Liver (tissue), 9 donors: ENCODE results near the gene L3MBTL1. TPM values are rescaled to one million over a fixed set of nuclear protein-coding genes. Genes with fewer than 3 reads are reported as not detected.
"Not testable (repeated sequence)": the region's sequence is repeated elsewhere in the genome, so short reads cannot be mapped to it uniquely, and the experiment has no call there.

Experiments used
- DNase-seq: peaks from one replicate; pipeline ENCODE4 v3.0.0-alpha.2; 2017; ENCODE audit warnings: low spot score
- H3K27ac ChIP-seq, 2 donors: one replicate each; pipeline ENCODE4 v1.7.0; 2013; ENCODE audit warnings: inconsistent platforms in 2 of 2, low read length in 2 of 2, control low read depth in 1 of 2, low read depth in 1 of 2, mild to moderate bottlenecking in 1 of 2
- H3K27me3 ChIP-seq, 4 donors: one replicate each; pipeline versions ENCODE4 v1.6.1 to v1.7.0; 2013; ENCODE audit warnings: low read length in 3 of 4, inconsistent platforms in 1 of 4, mild to moderate bottlenecking in 1 of 4, moderate library complexity in 1 of 4; ENCODE audit not compliant: control insufficient read depth in 4 of 4, insufficient read depth in 4 of 4
- H3K36me3 ChIP-seq, 4 donors: one replicate each; pipeline versions ENCODE4 v1.6.1 to v1.7.0; 2013; ENCODE audit warnings: low read length in 3 of 4, mild to moderate bottlenecking in 3 of 4, low read depth in 1 of 4, moderate library complexity in 1 of 4; ENCODE audit not compliant: control insufficient read depth in 4 of 4, insufficient read depth in 3 of 4
- H3K4me1 ChIP-seq, 4 donors: one replicate each; pipeline versions ENCODE4 v1.6.1 to v1.7.0; 2013; ENCODE audit warnings: low read length in 3 of 4, mild to moderate bottlenecking in 3 of 4, moderate library complexity in 1 of 4; ENCODE audit not compliant: control insufficient read depth in 4 of 4, insufficient read depth in 4 of 4
- H3K4me3 ChIP-seq, 3 donors: one replicate each; pipeline versions ENCODE4 v1.6.1 to v1.7.0; 2013; ENCODE audit warnings: low read length in 3 of 3, control low read depth in 1 of 3, low read depth in 1 of 3, mild to moderate bottlenecking in 1 of 3
- H3K9ac ChIP-seq, 2 donors: one replicate each; pipeline ENCODE4 v1.7.0; 2013; ENCODE audit warnings: low read length in 2 of 2, mild to moderate bottlenecking in 2 of 2, moderate library complexity in 2 of 2, control low read depth in 1 of 2, low read depth in 1 of 2
- H3K9me3 ChIP-seq, 4 donors: one replicate each; pipeline versions ENCODE4 v1.6.1 to v1.7.0; 2013; ENCODE audit warnings: low read length in 3 of 4; ENCODE audit not compliant: control insufficient read depth in 4 of 4
- FOXA1 ChIP-seq: IDR thresholded peaks from 2 replicates; pipeline ENCODE4 v1.6.1; 2016; ENCODE audit warnings: antibody characterized with exemption
- FOXA2 ChIP-seq: IDR thresholded peaks from 2 replicates; pipeline ENCODE4 v1.6.1; 2016; ENCODE audit warnings: antibody characterized with exemption
- GABPA ChIP-seq, 2 donors: IDR thresholded peaks in 1 of 2; conservative IDR thresholded peaks in 1 of 2; 2 replicates each; pipeline ENCODE4 v1.6.1; 2016; ENCODE audit warnings: antibody characterized with exemption in 2 of 2, mild to moderate bottlenecking in 1 of 2, moderate library complexity in 1 of 2
- HNF4A ChIP-seq, 2 donors: conservative IDR thresholded peaks; 2 replicates each; pipeline ENCODE4 v1.6.1; 2016; ENCODE audit warnings: antibody characterized with exemption in 2 of 2, mild to moderate bottlenecking in 2 of 2
- HNF4G ChIP-seq: IDR thresholded peaks from 2 replicates; pipeline ENCODE4 v1.6.1; 2016; ENCODE audit warnings: antibody characterized with exemption
- JUND ChIP-seq, 2 donors: IDR thresholded peaks; 2 replicates each; pipeline ENCODE4 v1.6.1; 2016; ENCODE audit warnings: antibody characterized with exemption in 2 of 2
- NR2F2 ChIP-seq: IDR thresholded peaks from 2 replicates; pipeline ENCODE4 v1.6.1; 2016; ENCODE audit warnings: antibody characterized with exemption
- RAD21 ChIP-seq, 2 donors: IDR thresholded peaks; 2 replicates each; pipeline ENCODE4 v1.6.1; 2016; ENCODE audit warnings: antibody characterized with exemption in 2 of 2, mild to moderate bottlenecking in 2 of 2
- RXRA ChIP-seq, 2 donors: IDR thresholded peaks; 2 replicates each; pipeline ENCODE4 v1.6.1; 2017 to 2018; ENCODE audit warnings: antibody characterized with exemption in 2 of 2, mild to moderate bottlenecking in 1 of 2
- SP1 ChIP-seq: IDR thresholded peaks from 2 replicates; pipeline ENCODE4 v1.6.1; 2018; ENCODE audit warnings: antibody characterized with exemption, mild to moderate bottlenecking
- TAF1 ChIP-seq: conservative IDR thresholded peaks from 2 replicates; pipeline ENCODE4 v1.6.1; 2016; ENCODE audit warnings: antibody characterized with exemption, mild to moderate bottlenecking
- YY1 ChIP-seq: IDR thresholded peaks from 2 replicates; pipeline ENCODE4 v1.6.1; 2016; ENCODE audit warnings: antibody characterized with exemption, mild to moderate bottlenecking
- WGBS: extraction: QIAGEN DNeasy Blood & Tissue Kit; methylation state at CpG from one replicate; pipeline ENCODE4 v1.1.7; 2013; 5-methylcytosine and 5-hydroxymethylcytosine counted together
- polyA plus RNA-seq, 2 donors: library from polyadenylated mRNA; stranded (reverse) in 1 of 2; unstranded in 1 of 2; fragments of 200-250 nt in 1 of 2; fragments of >200 nt in 1 of 2; fragmentation: Nextera tagmentation in 1 of 2; extraction: Ambion mirVana in 1 of 2; gene quantifications; one replicate each; pipeline versions ENCODE4 v1.2.1 to v1.2.3, GENCODE V29; 2013 to 2015
- total RNA-seq, 2 donors: library from RNA; depleted of rRNA; stranded (reverse); fragments of >200 nt; gene quantifications; one replicate each; pipeline ENCODE4 v1.2.3, GENCODE V29; 2014
- TF ChIP-seq, protein P1 (sequence below): IDR thresholded peaks from 2 replicates; pipeline ENCODE4 v1.6.1; 2016; ENCODE audit warnings: antibody characterized with exemption
- TF ChIP-seq, protein P2 (sequence below): IDR thresholded peaks from 2 replicates; pipeline ENCODE4 v1.6.1; 2016; ENCODE audit warnings: antibody characterized with exemption, mild to moderate bottlenecking
- TF ChIP-seq, protein P3 (sequence below): IDR thresholded peaks from 2 replicates; pipeline ENCODE4 v1.6.1; 2016; ENCODE audit warnings: antibody characterized with exemption
- TF ChIP-seq, protein P4 (sequence below): IDR thresholded peaks from 2 replicates; pipeline ENCODE4 v1.6.1; 2016; ENCODE audit warnings: antibody characterized with exemption
- donor health status: healthy.
- donor health status: healthy.
- donor health status: healthy.
- donor health status: healthy.
- donor health status: healthy.

The L3MBTL1 gene
- total and polyA plus RNA-seq, 4 donors, result 0.45 to 5.6 (median 2.0) TPM

DNA sequence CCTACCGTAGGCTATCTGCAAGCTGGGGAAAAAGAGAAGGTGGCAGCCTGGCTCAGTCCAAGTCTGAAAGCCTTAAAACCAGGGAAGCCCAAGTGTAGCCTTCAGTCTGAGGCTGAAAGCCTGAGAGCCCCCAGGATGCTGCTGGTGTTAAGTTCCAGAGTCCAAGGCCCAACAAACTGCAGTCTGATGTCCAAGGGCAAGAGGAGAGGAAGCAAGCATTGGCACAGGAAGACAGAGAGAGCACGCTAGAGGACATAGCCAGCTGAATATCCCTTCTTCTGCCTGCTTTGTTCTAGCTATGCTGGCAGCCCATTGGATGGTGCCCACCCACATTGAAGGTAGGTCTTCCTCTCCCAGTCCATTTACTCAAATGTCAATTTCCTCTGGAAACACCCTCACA is 12.1 kb upstream of the L3MBTL1 start:
- Histone ChIP-seq H3K9me3 (no peaks in the 10 kb centered on the region), H3K27me3 (no peaks in the 10 kb centered on the region), H3K4me1 (no peaks in the 10 kb centered on the region), H3K9ac (no peak overlapping the region), H3K36me3 (no peaks in the 10 kb centered on the region), H3K4me3 (no peak overlapping the region), H3K27ac (no peak overlapping the region)
- DNase-seq, result no peak
- 68% methylated on average over 2 of the region's 2 CpGs for WGBS
- TF ChIP-seq GABPA (IDR thresholded peaks at IDR 0.05 in 1 of 2, conservative IDR thresholded peaks at IDR 0.05 in 1 of 2), result no peak
- TF ChIP-seq HNF4G, result no peak
- TF ChIP-seq, protein P1, sequence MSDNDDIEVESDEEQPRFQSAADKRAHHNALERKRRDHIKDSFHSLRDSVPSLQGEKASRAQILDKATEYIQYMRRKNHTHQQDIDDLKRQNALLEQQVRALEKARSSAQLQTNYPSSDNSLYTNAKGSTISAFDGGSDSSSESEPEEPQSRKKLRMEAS, result no peak
- TF ChIP-seq, protein P2, sequence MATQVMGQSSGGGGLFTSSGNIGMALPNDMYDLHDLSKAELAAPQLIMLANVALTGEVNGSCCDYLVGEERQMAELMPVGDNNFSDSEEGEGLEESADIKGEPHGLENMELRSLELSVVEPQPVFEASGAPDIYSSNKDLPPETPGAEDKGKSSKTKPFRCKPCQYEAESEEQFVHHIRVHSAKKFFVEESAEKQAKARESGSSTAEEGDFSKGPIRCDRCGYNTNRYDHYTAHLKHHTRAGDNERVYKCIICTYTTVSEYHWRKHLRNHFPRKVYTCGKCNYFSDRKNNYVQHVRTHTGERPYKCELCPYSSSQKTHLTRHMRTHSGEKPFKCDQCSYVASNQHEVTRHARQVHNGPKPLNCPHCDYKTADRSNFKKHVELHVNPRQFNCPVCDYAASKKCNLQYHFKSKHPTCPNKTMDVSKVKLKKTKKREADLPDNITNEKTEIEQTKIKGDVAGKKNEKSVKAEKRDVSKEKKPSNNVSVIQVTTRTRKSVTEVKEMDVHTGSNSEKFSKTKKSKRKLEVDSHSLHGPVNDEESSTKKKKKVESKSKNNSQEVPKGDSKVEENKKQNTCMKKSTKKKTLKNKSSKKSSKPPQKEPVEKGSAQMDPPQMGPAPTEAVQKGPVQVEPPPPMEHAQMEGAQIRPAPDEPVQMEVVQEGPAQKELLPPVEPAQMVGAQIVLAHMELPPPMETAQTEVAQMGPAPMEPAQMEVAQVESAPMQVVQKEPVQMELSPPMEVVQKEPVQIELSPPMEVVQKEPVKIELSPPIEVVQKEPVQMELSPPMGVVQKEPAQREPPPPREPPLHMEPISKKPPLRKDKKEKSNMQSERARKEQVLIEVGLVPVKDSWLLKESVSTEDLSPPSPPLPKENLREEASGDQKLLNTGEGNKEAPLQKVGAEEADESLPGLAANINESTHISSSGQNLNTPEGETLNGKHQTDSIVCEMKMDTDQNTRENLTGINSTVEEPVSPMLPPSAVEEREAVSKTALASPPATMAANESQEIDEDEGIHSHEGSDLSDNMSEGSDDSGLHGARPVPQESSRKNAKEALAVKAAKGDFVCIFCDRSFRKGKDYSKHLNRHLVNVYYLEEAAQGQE, result no peak
- TF ChIP-seq, protein P3, sequence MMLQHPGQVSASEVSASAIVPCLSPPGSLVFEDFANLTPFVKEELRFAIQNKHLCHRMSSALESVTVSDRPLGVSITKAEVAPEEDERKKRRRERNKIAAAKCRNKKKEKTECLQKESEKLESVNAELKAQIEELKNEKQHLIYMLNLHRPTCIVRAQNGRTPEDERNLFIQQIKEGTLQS, result no peak
- TF ChIP-seq, protein P4, sequence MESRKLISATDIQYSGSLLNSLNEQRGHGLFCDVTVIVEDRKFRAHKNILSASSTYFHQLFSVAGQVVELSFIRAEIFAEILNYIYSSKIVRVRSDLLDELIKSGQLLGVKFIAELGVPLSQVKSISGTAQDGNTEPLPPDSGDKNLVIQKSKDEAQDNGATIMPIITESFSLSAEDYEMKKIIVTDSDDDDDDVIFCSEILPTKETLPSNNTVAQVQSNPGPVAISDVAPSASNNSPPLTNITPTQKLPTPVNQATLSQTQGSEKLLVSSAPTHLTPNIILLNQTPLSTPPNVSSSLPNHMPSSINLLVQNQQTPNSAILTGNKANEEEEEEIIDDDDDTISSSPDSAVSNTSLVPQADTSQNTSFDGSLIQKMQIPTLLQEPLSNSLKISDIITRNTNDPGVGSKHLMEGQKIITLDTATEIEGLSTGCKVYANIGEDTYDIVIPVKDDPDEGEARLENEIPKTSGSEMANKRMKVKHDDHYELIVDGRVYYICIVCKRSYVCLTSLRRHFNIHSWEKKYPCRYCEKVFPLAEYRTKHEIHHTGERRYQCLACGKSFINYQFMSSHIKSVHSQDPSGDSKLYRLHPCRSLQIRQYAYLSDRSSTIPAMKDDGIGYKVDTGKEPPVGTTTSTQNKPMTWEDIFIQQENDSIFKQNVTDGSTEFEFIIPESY, result no peak
- TF ChIP-seq RAD21 (IDR thresholded peaks at IDR 0.05), result no peak

DNA sequence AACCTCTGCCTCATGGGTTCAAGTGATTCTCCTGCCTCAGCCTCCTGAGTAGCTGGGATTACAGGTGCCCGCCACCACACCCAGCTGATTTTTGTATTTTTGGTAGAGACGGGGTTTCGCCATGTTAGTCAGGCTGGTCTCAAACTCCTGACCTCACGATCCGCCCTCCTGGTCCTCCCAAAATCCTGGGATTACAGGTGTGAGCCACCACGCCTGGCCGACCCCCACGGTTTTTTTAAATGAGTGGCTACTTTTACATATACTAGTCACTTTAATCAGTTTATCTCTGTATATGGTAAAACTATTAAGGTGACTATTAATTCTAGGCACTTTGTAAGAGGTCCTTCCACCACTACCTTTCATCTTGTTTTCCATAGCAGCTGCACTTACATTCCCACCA is 5.5 kb upstream of the L3MBTL1 start:
- H3K4me3 ChIP-seq, H3K4me1 ChIP-seq, H3K9ac ChIP-seq, DNase-seq, H3K27me3 ChIP-seq, H3K27ac ChIP-seq, H3K9me3 ChIP-seq, H3K36me3 ChIP-seq: not testable (repeated sequence)
- 92% methylated on average over 8 of the region's 8 CpGs for WGBS

DNA sequence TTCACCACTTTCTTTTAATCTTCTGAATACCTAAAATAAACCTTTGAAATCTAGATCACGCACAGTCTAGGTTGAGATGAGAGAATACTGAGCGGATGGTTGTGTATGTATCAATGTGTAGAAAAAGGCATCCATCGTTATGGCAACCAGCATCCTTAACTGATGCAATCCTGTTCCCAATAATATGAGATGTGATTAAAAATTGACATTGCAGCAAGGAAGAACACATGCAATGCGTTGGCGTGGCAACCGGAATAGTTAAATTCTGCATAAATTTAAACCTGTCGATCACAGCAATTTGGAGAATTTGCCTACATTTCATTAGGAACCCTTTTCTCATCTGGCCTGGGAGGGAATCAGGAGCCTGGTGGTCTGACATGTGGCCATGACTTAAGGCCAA is 1.3 kb upstream of the L3MBTL1 start:
- H3K4me1 ChIP-seq, result peaks cover 4 to 13% (median 9%) of the 10 kb centered on the region in 4 donors
- no peak overlapping the region for H3K27ac ChIP-seq
- H3K9ac ChIP-seq, result no peak overlapping the region
- no peaks in the 10 kb centered on the region for H3K36me3 ChIP-seq
- no peak for DNase-seq
- no peaks in the 10 kb centered on the region for H3K27me3 ChIP-seq
- WGBS, result 96% methylated on average over 7 of the region's 7 CpGs
- H3K4me3 ChIP-seq, result no peak overlapping the region
- no peaks in the 10 kb centered on the region for H3K9me3 ChIP-seq
- TF ChIP-seq HNF4A (conservative IDR thresholded peaks at IDR 0.05), result no peak
- TF ChIP-seq SP1, result no peak
- TF ChIP-seq FOXA1, result no peak
- TF ChIP-seq GABPA (IDR thresholded peaks at IDR 0.05 in 1 of 2, conservative IDR thresholded peaks at IDR 0.05 in 1 of 2), result no peak
- TF ChIP-seq RXRA (IDR thresholded peaks at IDR 0.05), result no peak
- TF ChIP-seq, protein P4, result no peak
- no peak for TF ChIP-seq NR2F2
- no peak for TF ChIP-seq JUND (IDR thresholded peaks at IDR 0.05)
- TF ChIP-seq, protein P3, result no peak
- TF ChIP-seq, protein P1, result no peak
- TF ChIP-seq TAF1, result no peak
- TF ChIP-seq FOXA2, result no peak
- TF ChIP-seq, protein P2, result no peak
- no peak for TF ChIP-seq YY1
